Upper lobe of left lung (tissue), 4 donors: ENCODE measurements around the gene IRF3.

Experiments used
- CTCF ChIP-seq, 6 experiments: fragments of 450-650 bp in 4 of 6; fragments of 200-600 bp in 2 of 6; sonication (generic) in 2 of 6; IDR thresholded peaks; one replicate each; pipeline ENCODE4 v1.5.1; 2016 to 2019; ENCODE audit warnings: antibody characterized with exemption in 6 of 6
- POLR2A ChIP-seq, 4 donors: fragments of 450-650 bp; IDR thresholded peaks; one replicate each; pipeline ENCODE4 v1.5.1; 2016 to 2017; ENCODE audit warnings: antibody characterized with exemption in 4 of 4, mild to moderate bottlenecking in 2 of 4

- TF ChIP-seq CTCF (IDR thresholded peaks at IDR 0.05) = peak in 2 of 6 experiments; percentile 5 to 28
- peak in 3 of 4 donors; percentile 33 to 82 (median 77) for TF ChIP-seq POLR2A (IDR thresholded peaks at IDR 0.05)
Observed at GRCh38 chr19:49665351-49666119, at the start of gene IRF3, which contains the start of gene BCL2L12.
